Mesendoderm (in vitro differentiated cells): Measurements from ENCODE around the gene DSCAML1.

Experiments
- DNase-seq: peaks from one replicate; pipeline ENCODE4 v3.0.0; 2013
- H2AK5ac ChIP-seq: 2 replicates; pipeline ENCODE4 v1.6.1; 2013; ENCODE audit warnings: low read length, inconsistent platforms
- H2BK120ac ChIP-seq: 2 replicates; pipeline ENCODE4 v1.6.1; 2013; ENCODE audit warnings: low read depth, mild to moderate bottlenecking, low read length, moderate library complexity, mixed read lengths
- H2BK15ac ChIP-seq: replicated peaks from 2 replicates; pipeline ENCODE4 v1.6.1; 2013; ENCODE audit warnings: low read depth, mild to moderate bottlenecking, moderate library complexity
- H2BK5ac ChIP-seq: 2 replicates; pipeline ENCODE4 v1.6.1; 2013; ENCODE audit warnings: low read length, inconsistent platforms
- H3K18ac ChIP-seq: 2 replicates; pipeline ENCODE4 v1.6.1; 2013; ENCODE audit warnings: mild to moderate bottlenecking, low read length, mixed read lengths
- H3K23ac ChIP-seq: one replicate; pipeline ENCODE4 v1.6.1; 2013; ENCODE audit warnings: low read length
- H3K27ac ChIP-seq: 2 replicates; pipeline ENCODE4 v1.5.1; 2013; ENCODE audit warnings: low read depth, mild to moderate bottlenecking, inconsistent platforms, low read length, moderate library complexity
- H3K27me3 ChIP-seq: 2 replicates; pipeline ENCODE4 v1.6.1; 2013; ENCODE audit warnings: low read length, control low read depth, mild to moderate bottlenecking, inconsistent platforms; ENCODE audit not compliant: insufficient read depth, poor library complexity
- H3K36me3 ChIP-seq: 2 replicates; pipeline ENCODE4 v1.6.1; 2013; ENCODE audit warnings: low read length, inconsistent platforms; ENCODE audit not compliant: control insufficient read depth, insufficient read depth
- H3K4ac ChIP-seq: one replicate; pipeline ENCODE4 v1.6.1; 2013; ENCODE audit warnings: low read depth, mild to moderate bottlenecking, low read length, moderate library complexity
- H3K4me1 ChIP-seq: 2 replicates; pipeline ENCODE4 v1.6.1; 2013; ENCODE audit warnings: low read depth, low read length, inconsistent platforms; ENCODE audit not compliant: control insufficient read depth
- H3K4me2 ChIP-seq: 2 replicates; pipeline ENCODE4 v1.6.1; 2013; ENCODE audit warnings: low read length
- H3K4me3 ChIP-seq: 2 replicates; pipeline ENCODE4 v1.5.1; 2013; ENCODE audit warnings: mild to moderate bottlenecking, low read length
- H3K56ac ChIP-seq: one replicate; pipeline ENCODE4 v1.6.1; 2013; ENCODE audit warnings: low read length
- H3K79me1 ChIP-seq: 2 replicates; pipeline ENCODE4 v1.6.1; 2013; ENCODE audit warnings: low read length, inconsistent platforms
- H3K79me2 ChIP-seq: 2 replicates; pipeline ENCODE4 v1.6.1; 2013; ENCODE audit warnings: mild to moderate bottlenecking, low read length; ENCODE audit not compliant: control insufficient read depth, insufficient read depth
- H3K9ac ChIP-seq: 2 replicates; pipeline ENCODE4 v1.6.1; 2013; ENCODE audit warnings: low read length, inconsistent platforms
- H4K5ac ChIP-seq: one replicate; pipeline ENCODE4 v1.6.1; 2013; ENCODE audit warnings: low read length
- H4K8ac ChIP-seq: one replicate; pipeline ENCODE4 v1.6.1; 2013; ENCODE audit warnings: low read depth, mild to moderate bottlenecking, control low read depth, low read length, moderate library complexity
- WGBS: extraction: QIAGEN DNeasy Blood & Tissue Kit; methylation state at CpG from one replicate; pipeline ENCODE4 v1.1.7; 2013; ENCODE audit warnings: low lambda C conversion rate, missing lambda C conversion rate; ENCODE audit not compliant: insufficient coverage; ENCODE audit errors: extremely low coverage; 5-methylcytosine and 5-hydroxymethylcytosine counted together

DSCAML1 gene

GRCh38 chr11:117560780-117561530 lies 236.1 kb downstream of the DSCAML1 start:
- Histone ChIP-seq H3K56ac (no peak overlapping the region), H3K27me3 (no peaks in the 10 kb centered on the region), H3K79me1 (no peaks in the 10 kb centered on the region), H2AK5ac (no peak overlapping the region), H3K4me1 (no peaks in the 10 kb centered on the region), H4K5ac (no peak overlapping the region), H3K4ac (no peak overlapping the region), H2BK15ac (no peak overlapping the region), H3K79me2 (no peaks in the 10 kb centered on the region), H2BK5ac (no peak overlapping the region), H3K36me3 (no peaks in the 10 kb centered on the region), H2BK120ac (no peak overlapping the region), H3K9ac (no peak overlapping the region), H4K8ac (no peak overlapping the region), H3K4me2 (no peak overlapping the region), H3K27ac (no peak overlapping the region), H3K18ac (no peak overlapping the region), H3K23ac (no peak overlapping the region), H3K4me3 (no peak overlapping the region)
- no peak for DNase-seq
- WGBS, result no CpG with 5 or more reads among the region's 5 CpGs

GRCh38 chr11:117559698-117560097 lies 237.3 kb downstream of the DSCAML1 start:
- Histone ChIP-seq H2BK120ac (no peak overlapping the region), H3K4me1 (no peaks in the 10 kb centered on the region), H3K23ac (no peak overlapping the region), H3K9ac (no peak overlapping the region), H3K79me1 (no peaks in the 10 kb centered on the region), H3K18ac (no peak overlapping the region), H3K4me2 (no peak overlapping the region), H3K79me2 (no peaks in the 10 kb centered on the region), H4K8ac (no peak overlapping the region), H2AK5ac (no peak overlapping the region), H2BK15ac (no peak overlapping the region), H3K27ac (no peak overlapping the region), H3K36me3 (no peaks in the 10 kb centered on the region), H3K4me3 (no peak overlapping the region), H3K4ac (no peak overlapping the region), H3K56ac (no peak overlapping the region), H2BK5ac (no peak overlapping the region), H4K5ac (no peak overlapping the region), H3K27me3 (no peaks in the 10 kb centered on the region)
- no peak for DNase-seq
- no CpG with 5 or more reads among the region's 5 CpGs for WGBS

- Histone ChIP-seq H3K18ac (no peak overlapping the region), H2AK5ac (no peak overlapping the region), H4K5ac (no peak overlapping the region), H3K36me3 (no peaks in the 10 kb centered on the region), H3K4ac (no peak overlapping the region), H3K9ac (no peak overlapping the region), H3K23ac (no peak overlapping the region), H3K27ac (no peak overlapping the region), H2BK5ac (no peak overlapping the region), H3K4me3 (no peak overlapping the region), H3K27me3 (no peaks in the 10 kb centered on the region), H3K4me2 (no peak overlapping the region), H3K56ac (no peak overlapping the region), H4K8ac (no peak overlapping the region), H2BK15ac (no peak overlapping the region), H2BK120ac (no peak overlapping the region), H3K79me1 (no peaks in the 10 kb centered on the region), H3K4me1 (no peaks in the 10 kb centered on the region), H3K79me2 (no peaks in the 10 kb centered on the region)
- DNase-seq, result no peak
- no CpG with 5 or more reads among the region's 7 CpGs for WGBS
Observed at GRCh38 chr11:117557361-117557760, 239.7 kb downstream of the DSCAML1 start.

- Histone ChIP-seq H3K4me3 (no peak overlapping the region), H3K56ac (no peak overlapping the region), H2AK5ac (no peak overlapping the region), H2BK120ac (no peak overlapping the region), H3K18ac (no peak overlapping the region), H2BK15ac (no peak overlapping the region), H3K27ac (no peak overlapping the region), H3K79me1 (no peaks in the 10 kb centered on the region), H3K4ac (no peak overlapping the region), H3K79me2 (no peaks in the 10 kb centered on the region), H3K23ac (no peak overlapping the region), H4K8ac (no peak overlapping the region), H2BK5ac (no peak overlapping the region), H4K5ac (no peak overlapping the region), H3K4me1 (no peaks in the 10 kb centered on the region), H3K4me2 (no peak overlapping the region), H3K27me3 (no peaks in the 10 kb centered on the region), H3K36me3 (no peaks in the 10 kb centered on the region), H3K9ac (no peak overlapping the region)
- no peak for DNase-seq
- no CpG with 5 or more reads among the region's 7 CpGs for WGBS
Observed at GRCh38 chr11:117554601-117555333, 242.2 kb downstream of the DSCAML1 start.

GRCh38 chr11:117552626-117553025 lies 244.4 kb downstream of the DSCAML1 start:
- Histone ChIP-seq H3K27ac (no peak overlapping the region), H3K79me2 (no peaks in the 10 kb centered on the region), H2AK5ac (no peak overlapping the region), H3K4me1 (no peaks in the 10 kb centered on the region), H3K56ac (no peak overlapping the region), H2BK5ac (no peak overlapping the region), H3K4ac (no peak overlapping the region), H3K36me3 (no peaks in the 10 kb centered on the region), H3K23ac (no peak overlapping the region), H3K18ac (no peak overlapping the region), H2BK15ac (no peak overlapping the region), H3K9ac (no peak overlapping the region), H2BK120ac (no peak overlapping the region), H3K4me2 (no peak overlapping the region), H4K5ac (no peak overlapping the region), H3K27me3 (no peaks in the 10 kb centered on the region), H3K4me3 (no peak overlapping the region), H4K8ac (no peak overlapping the region), H3K79me1 (no peaks in the 10 kb centered on the region)
- no CpG with 5 or more reads among the region's 9 CpGs for WGBS
- DNase-seq, result no peak
